Measurements from ENCODE around the gene CENPP. TPM values are rescaled to one million over a fixed set of nuclear protein-coding genes. Genes with fewer than 3 reads are reported as not detected.

Gene CENPP
- total RNA-seq, 1 donor from 2014 or later, result 4.3 TPM

Small RNAs within 50 kb of the gene (microRNA-seq; reads per million reads assigned to microRNA genes)
- gene MIR3651 (ENCODE audit: borderline number of aligned reads) (not detected), gene MIR4670 (ENCODE audit: borderline number of aligned reads) (not detected)

Other genes with a start within 250 kb of the CENPP start
- gene SPTLC1, start 210.5 kb upstream of the CENPP start, total RNA-seq, result 23.9 TPM
- gene IARS1, start 32.3 kb upstream of the CENPP start, total RNA-seq, result 55.6 TPM
- 13.1 TPM for gene NOL8, start 603 bp upstream of the CENPP start, total RNA-seq
- gene OGN, start 78.6 kb downstream of the CENPP start, total RNA-seq, result 8.1 TPM
- 4.4 TPM for gene OMD, start 98.5 kb downstream of the CENPP start, total RNA-seq
- 4.5 TPM for gene ASPN, start 156.6 kb downstream of the CENPP start, total RNA-seq
- gene ECM2, start 210.0 kb downstream of the CENPP start, total RNA-seq, result 5.3 TPM